Stimulated activated CD8-positive, alpha-beta memory T cell treated with anti-CD3 and anti-CD28 coated beads, Interleukin-4, amount 100 ng/mL, for 48 hours (primary cell): ENCODE results near the gene MAPRE3.

Experiments used
- DNase-seq: peaks from one replicate; pipeline ENCODE4 v3.0.0-alpha.2; 2020

The MAPRE3 gene

GRCh38 chr2:26986576-26986975, 16.1 kb downstream of the MAPRE3 start:
- no peak for DNase-seq

GRCh38 chr2:26988058-26988860, 17.8 kb downstream of the MAPRE3 start:
- no peak for DNase-seq

- DNase-seq = no peak
These were observed 18.7 kb downstream of the MAPRE3 start for GRCh38 chr2:26989156-26989555.

GRCh38 chr2:26991717-26992116, 21.3 kb downstream of the MAPRE3 start:
- DNase-seq = no peak

- DNase-seq = no peak
These were observed 23.3 kb downstream of the MAPRE3 start for GRCh38 chr2:26993768-26994167.

- no peak for DNase-seq
These were observed 24.5 kb downstream of the MAPRE3 start for GRCh38 chr2:26994983-26995382.

GRCh38 chr2:26997394-26997793, 27.0 kb downstream of the MAPRE3 start:
- DNase-seq = no peak

- no peak for DNase-seq
These were observed 27.9 kb downstream of the MAPRE3 start for GRCh38 chr2:26998323-26998722.

GRCh38 chr2:27000228-27000627, 29.8 kb downstream of the MAPRE3 start:
- no peak for DNase-seq

- no peak for DNase-seq
These were observed 30.6 kb downstream of the MAPRE3 start for GRCh38 chr2:27000995-27001394.

GRCh38 chr2:27001950-27002349, 31.5 kb downstream of the MAPRE3 start:
- DNase-seq = no peak

GRCh38 chr2:27003007-27003406, 32.6 kb downstream of the MAPRE3 start:
- DNase-seq = no peak

- no peak for DNase-seq
These were observed 33.4 kb downstream of the MAPRE3 start for GRCh38 chr2:27003857-27004256.

GRCh38 chr2:27006602-27007415, 36.4 kb downstream of the MAPRE3 start:
- DNase-seq = no peak

- DNase-seq = no peak
These were observed 37.3 kb downstream of the MAPRE3 start for GRCh38 chr2:27007416-27008374.

GRCh38 chr2:27008678-27009077, 38.2 kb downstream of the MAPRE3 start:
- no peak for DNase-seq

- DNase-seq = no peak
These were observed 38.6 kb downstream of the MAPRE3 start for GRCh38 chr2:27009083-27009482.

GRCh38 chr2:27009716-27010115, 39.3 kb downstream of the MAPRE3 start:
- no peak for DNase-seq

GRCh38 chr2:27010139-27010538, 39.7 kb downstream of the MAPRE3 start:
- no peak for DNase-seq

- no peak for DNase-seq
These were observed 43.3 kb downstream of the MAPRE3 start for GRCh38 chr2:27013738-27014137.

- no peak for DNase-seq
These were observed 44.5 kb downstream of the MAPRE3 start for GRCh38 chr2:27014771-27015433.

GRCh38 chr2:27016801-27017325, 46.4 kb downstream of the MAPRE3 start:
- peak; percentile 69 for DNase-seq
